HepG2 (cell line): ENCODE measurements around the gene NFATC1. TPM values are rescaled to one million over a fixed set of nuclear protein-coding genes. Genes with fewer than 3 reads are reported as not detected.

Experiments used
- ATAC-seq: fragments of 200-7000 bp; cut with Tn5 transposase; 3 replicates; pipeline ENCODE4 v1.9.1; 2020; ENCODE audit warnings: mild to moderate bottlenecking, moderate library complexity
- BruUV-seq: library from RNA; stranded (reverse); fragments of 400-500 nt; replicated peaks from 2 replicates; lab custom pipeline; 2021; lab: Mats Ljungman, UMichigan
- CTCF ChIA-PET: fragments of 300-600 bp; formaldehyde crosslinking; extraction: SDS; loops from one replicate; lab custom pipeline; 2021; ENCODE audit warnings: low total read pairs, inconsistent platforms, low intra/inter-chr PET ratio; lab: Yijun Ruan, JAX
- POLR2A ChIA-PET: fragments of 350-600 bp; sonication (Branson Sonifier 250); formaldehyde crosslinking; loops from one replicate; lab custom pipeline; 2020; ENCODE audit warnings: antibody characterized with exemption, inconsistent platforms; lab: Yijun Ruan, JAX
- DNase-seq: peaks from one replicate; pipeline ENCODE4 v3.0.0-alpha.2; 2015; ENCODE audit warnings: low spot score
- FAIRE-seq: peaks from 3 replicates; lab custom pipeline; 2011; peaks lifted over from hg19 to GRCh38; lab: Jason Lieb, UNC
- H2AFZ ChIP-seq: one replicate; pipeline ENCODE4 v1.6.1; 2011; ENCODE audit warnings: low read length, inconsistent platforms
- H3K27ac ChIP-seq: fragments of 300-600 bp; 3 replicates; pipeline ENCODE4 v1.8.0; 2011; ENCODE audit warnings: mixed run types, mild to moderate bottlenecking, mixed read lengths, low read length, inconsistent platforms; ENCODE audit not compliant: insufficient read depth; ENCODE audit errors: extremely low read length
- H3K27me3 ChIP-seq, 2 experiments: fragments of 200-600 bp in 1 of 2; 2 replicates in 1 of 2; 3 replicates in 1 of 2; pipeline versions ENCODE4 v1.6.0 to v1.8.0; 2011; ENCODE audit warnings: low read length in 2 of 2, mild to moderate bottlenecking in 2 of 2, moderate library complexity in 2 of 2, inconsistent platforms in 1 of 2; ENCODE audit not compliant: insufficient read depth in 2 of 2, control insufficient read depth in 1 of 2
- H3K36me3 ChIP-seq, 2 experiments: fragments of 200-600 bp in 1 of 2; replicated peaks in 1 of 2; 2 replicates in 1 of 2; 3 replicates in 1 of 2; pipeline versions ENCODE4 v1.5.1 to v1.8.0; 2011; ENCODE audit warnings: low read length in 2 of 2, inconsistent platforms in 1 of 2; ENCODE audit not compliant: insufficient read depth in 2 of 2, control insufficient read depth in 1 of 2
- H3K4me1 ChIP-seq: 2 replicates; pipeline ENCODE4 v1.5.1; 2012; ENCODE audit warnings: low read length, inconsistent platforms; ENCODE audit not compliant: insufficient read depth
- H3K4me2 ChIP-seq: 2 replicates; pipeline ENCODE4 v1.6.0; 2011; ENCODE audit warnings: low read depth, low read length, inconsistent platforms
- H3K4me3 ChIP-seq, 3 experiments: fragments of 200-600 bp in 1 of 3; sonication (generic), shearing (Covaris generic) in 1 of 3; replicated peaks in 1 of 3; 2 replicates each; pipeline ENCODE4 v1.5.1; 2011 to 2016; ENCODE audit warnings: low read length in 3 of 3, inconsistent platforms in 2 of 3, low read depth in 2 of 3, mild to moderate bottlenecking in 2 of 3, control low read depth in 1 of 3, mixed read lengths in 1 of 3; ENCODE audit not compliant: insufficient read depth in 1 of 3
- H3K79me2 ChIP-seq: one replicate; pipeline ENCODE4 v1.6.1; 2011; ENCODE audit warnings: low read length, inconsistent platforms; ENCODE audit not compliant: insufficient read depth
- H3K9ac ChIP-seq: 2 replicates; pipeline ENCODE4 v1.6.0; 2011; ENCODE audit warnings: mild to moderate bottlenecking, low read depth, low read length, inconsistent platforms; ENCODE audit not compliant: insufficient read depth
- H3K9me3 ChIP-seq: 2 replicates; pipeline ENCODE4 v1.5.1; 2012; ENCODE audit warnings: mild to moderate bottlenecking, low read length
- H4K20me1 ChIP-seq: 2 replicates; pipeline ENCODE4 v1.6.0; 2011; ENCODE audit warnings: inconsistent platforms, mild to moderate bottlenecking, low read length, moderate library complexity; ENCODE audit not compliant: insufficient read depth
- FOXA1 ChIP-seq, 2 experiments: fragments of 450-650 bp in 1 of 2; sonication (generic) in 1 of 2; formaldehyde crosslinking in 1 of 2; IDR thresholded peaks; 2 replicates each; pipeline versions ENCODE4 v1.4.0 to v1.6.1; 2016 to 2020; ENCODE audit warnings: missing genetic modification reagents in 1 of 2
- KAT8 ChIP-seq: IDR thresholded peaks from 2 replicates; pipeline ENCODE4 v1.6.1; 2016; ENCODE audit warnings: missing genetic modification reagents, missing compliant biosample characterization
- NR2F2 ChIP-seq: IDR thresholded peaks from 2 replicates; pipeline ENCODE4 v1.6.1; 2012; ENCODE audit warnings: low read depth, inconsistent platforms, borderline replicate concordance
- TOPORS ChIP-seq: sonication (generic); formaldehyde crosslinking; IDR thresholded peaks from 2 replicates; pipeline ENCODE4 v1.8.0; 2023; ENCODE audit warnings: mild to moderate bottlenecking, missing genetic modification reagents
- TRAFD1 ChIP-seq: sonication (generic); formaldehyde crosslinking; IDR thresholded peaks from 2 replicates; pipeline ENCODE4 v1.5.1; 2020; ENCODE audit warnings: missing genetic modification reagents, mild to moderate bottlenecking, borderline replicate concordance
- ZKSCAN8 ChIP-seq: IDR thresholded peaks from 2 replicates; pipeline ENCODE4 v1.6.1; 2016; ENCODE audit warnings: borderline replicate concordance, missing genetic modification reagents, missing compliant biosample characterization
- ZNF367 ChIP-seq: sonication (generic); formaldehyde crosslinking; IDR thresholded peaks from 2 replicates; pipeline ENCODE4 v1.4.0; 2020; ENCODE audit warnings: missing genetic modification reagents, borderline replicate concordance
- ZNF468 ChIP-seq: sonication (generic); formaldehyde crosslinking; IDR thresholded peaks from 2 replicates; pipeline ENCODE4 v1.8.0; 2022; ENCODE audit warnings: mild to moderate bottlenecking, moderate library complexity, missing genetic modification reagents
- ZNF589 ChIP-seq: sonication (generic); formaldehyde crosslinking; conservative IDR thresholded peaks from 2 replicates; pipeline ENCODE4 v1.8.0; 2022; ENCODE audit warnings: mild to moderate bottlenecking, moderate library complexity, missing genetic modification reagents
- ZNF800 ChIP-seq: sonication (generic); formaldehyde crosslinking; IDR thresholded peaks from 2 replicates; pipeline ENCODE4 v1.4.0; 2020; ENCODE audit warnings: missing genetic modification reagents
- WGBS: methylation state at CpG from one replicate; pipeline ENCODE4 v1.1.6; 2017; ENCODE audit warnings: low lambda C conversion rate; 5-methylcytosine and 5-hydroxymethylcytosine counted together
- in situ Hi-C: cut with HindIII; loops from 2 replicates; pipeline ENCODE4 v1.10.0; 2017; ENCODE audit warnings: low pct_unique_long_range_greater_than_20kb; ENCODE audit not compliant: extremely low pct_ligation_motif_present
- intact Hi-C: fragments of 100-400 bp; cut with micrococcal nuclease; formaldehyde crosslinking; loops from one replicate; pipeline ENCODE4 v1.10.0; 2022; ENCODE audit not compliant: unreplicated experiment
- polyA plus RNA-seq, 8 experiments: library from polyadenylated mRNA; depleted of rRNA in 3 of 8; stranded (reverse) in 7 of 8; unstranded in 1 of 8; fragments of >200 nt; fragmentation: Illumina TruSeq in 4 of 8; extraction: Trizol in 4 of 8; gene quantifications; 2 replicates each; pipeline versions ENCODE4 v1.2.1 to v1.2.3, GENCODE V29; 2011 to 2016; ENCODE audit warnings: low read depth in 4 of 8, missing spikeins in 1 of 8, mixed read lengths in 1 of 8; ENCODE audit not compliant: insufficient read depth in 1 of 8
- total RNA-seq, 5 experiments: library from RNA; depleted of rRNA; stranded (reverse); fragments of >200 nt; fragmentation: Illumina TruSeq; extraction: Trizol; gene quantifications; 2 replicates each; pipeline ENCODE4 v1.2.3, GENCODE V29; 2016; ENCODE audit warnings: low read depth in 1 of 5

The NFATC1 gene
- total and polyA plus RNA-seq, 2 of the 13 experiments (the other 11 are each of a cell fraction or from before 2014, with no cell fraction given), result not detected

DNA sequence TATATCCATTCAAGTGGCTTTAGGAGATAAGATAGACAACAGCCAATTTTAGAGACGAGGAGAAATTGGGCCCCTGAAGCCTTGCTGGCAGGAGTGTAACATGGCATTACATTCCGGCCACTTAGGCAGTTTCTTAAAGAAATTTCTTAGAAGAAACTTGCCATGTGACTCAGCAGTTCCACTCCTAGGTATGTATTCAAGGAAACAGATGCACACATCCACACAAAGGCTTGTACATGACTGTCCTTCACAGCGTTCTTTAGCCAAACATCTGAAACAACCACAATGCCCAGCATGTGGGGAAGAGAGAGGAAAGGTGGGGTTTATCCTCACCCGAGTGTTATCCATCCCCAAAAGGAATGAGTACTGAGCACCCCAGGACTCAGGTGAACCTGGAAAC, 107.1 kb downstream of the NFATC1 start:
- ATAC-seq (no peak), FAIRE-seq (no peak), DNase-seq (no peak)
- no peak overlapping the region for H3K4me3 ChIP-seq
- H3K4me1 ChIP-seq, result no peaks in the 10 kb centered on the region
- H3K9ac ChIP-seq, result no peak overlapping the region
- no peaks in the 10 kb centered on the region for H4K20me1 ChIP-seq
- BruUV-seq, result no TSS peak
- H3K79me2 ChIP-seq, result no peaks in the 10 kb centered on the region
- WGBS, result 0% methylated on average over 4 of the region's 4 CpGs
- H3K36me3 ChIP-seq, result no peaks in the 10 kb centered on the region
- intact Hi-C loops, result no loop called here
- ChIA-PET CTCF (no interaction called here), POLR2A (no interaction called here)
- in situ Hi-C loops, result no loop called here
- no peak overlapping the region for H2AFZ ChIP-seq
- H3K27ac ChIP-seq, result no peak overlapping the region
- no peak overlapping the region for H3K4me2 ChIP-seq
- peaks cover 11% of the 10 kb centered on the region; the same call in 1 of the 2 replicates for H3K9me3 ChIP-seq
- peaks cover 7 to 32% of the 10 kb centered on the region in 2 experiments; a peak in 4 of 5 replicates for H3K27me3 ChIP-seq
- TF ChIP-seq KAT8 (CRISPR knock-in tag) (no peak), ZNF800 (CRISPR knock-in tag) (no peak), NR2F2 (no peak), ZNF468 (no peak), ZNF367 (CRISPR knock-in tag) (no peak), ZKSCAN8 (no peak), ZNF589 (CRISPR knock-in tag) (no peak), TOPORS (CRISPR knock-in tag) (no peak), TRAFD1 (CRISPR knock-in tag) (no peak), FOXA1 (IDR thresholded peaks at IDR 0.05) (no peak), FOXA1 (CRISPR knock-in tag; IDR thresholded peaks at IDR 0.05) (no peak)
